ENCODE measurements around the gene CEP89. TPM values are rescaled to one million over a fixed set of nuclear protein-coding genes. Genes with fewer than 3 reads are reported as not detected.
"Not testable (repeated sequence)": the region's sequence is repeated elsewhere in the genome, so short reads cannot be mapped to it uniquely, and the experiment has no call there.

The CEP89 gene
- total and polyA plus RNA-seq, 2 donors, result 6.8 to 12.5 TPM

- Histone ChIP-seq H3K36me3 (ENCODE audit: control insufficient read depth in 2 of 2, insufficient read depth in 2 of 2, low read length in 1 of 2) (peaks cover 0 to 6% of the 10 kb centered on the region in 2 donors), H3K27me3 (ENCODE audit: control insufficient read depth in 2 of 2, insufficient read depth in 1 of 2, low read length in 1 of 2) (no peaks in the 10 kb centered on the region), H3K4me3 (ENCODE audit: low read length in 2 of 2) (no peak overlapping the region), H3K27ac (ENCODE audit: low read depth in 1 of 2, low read length in 1 of 2) (no peak overlapping the region), H3K4me1 (ENCODE audit: control insufficient read depth in 2 of 2, insufficient read depth in 2 of 2, low read length in 2 of 2) (peaks cover 3 to 5% of the 10 kb centered on the region in 2 donors), H3K9me3 (ENCODE audit: control insufficient read depth in 2 of 2, insufficient read depth in 1 of 2, low read length in 1 of 2) (no peaks in the 10 kb centered on the region)
- 57% methylated on average over 14 of the region's 14 CpGs for WGBS
- peak in 8 of 9 donors; percentile 28 to 79 (median 60) for DNase-seq (ENCODE audit: low read depth in 6 of 9, low spot score in 9 of 9)
These were observed 4.6 kb upstream of the CEP89 start for GRCh38 chr19:32976223-32976805.

- no peaks in the 10 kb centered on the region for H3K9me3 ChIP-seq (ENCODE audit: control insufficient read depth in 2 of 2, insufficient read depth in 1 of 2, low read length in 1 of 2)
- peaks cover 10% of the 10 kb centered on the region in 2 donors for H3K4me1 ChIP-seq (ENCODE audit: control insufficient read depth in 2 of 2, insufficient read depth in 2 of 2, low read length in 2 of 2)
- H3K27me3 ChIP-seq (ENCODE audit: control insufficient read depth in 2 of 2, insufficient read depth in 1 of 2, low read length in 1 of 2), result no peaks in the 10 kb centered on the region
- H3K27ac ChIP-seq (ENCODE audit: low read depth in 1 of 2, low read length in 1 of 2), result no peak overlapping the region
- peaks cover 0 to 12% of the 10 kb centered on the region in 2 donors for H3K36me3 ChIP-seq (ENCODE audit: control insufficient read depth in 2 of 2, insufficient read depth in 2 of 2, low read length in 1 of 2)
- no peak for DNase-seq (ENCODE audit: low read depth in 6 of 9, low spot score in 9 of 9)
- WGBS, result 42% methylated on average over 21 of the region's 21 CpGs
- peak overlapping the region; percentile 56 to 88 for H3K4me3 ChIP-seq (ENCODE audit: low read length in 2 of 2)
These were observed 654 bp downstream of the CEP89 start for GRCh38 chr19:32971012-32971595.

DNA sequence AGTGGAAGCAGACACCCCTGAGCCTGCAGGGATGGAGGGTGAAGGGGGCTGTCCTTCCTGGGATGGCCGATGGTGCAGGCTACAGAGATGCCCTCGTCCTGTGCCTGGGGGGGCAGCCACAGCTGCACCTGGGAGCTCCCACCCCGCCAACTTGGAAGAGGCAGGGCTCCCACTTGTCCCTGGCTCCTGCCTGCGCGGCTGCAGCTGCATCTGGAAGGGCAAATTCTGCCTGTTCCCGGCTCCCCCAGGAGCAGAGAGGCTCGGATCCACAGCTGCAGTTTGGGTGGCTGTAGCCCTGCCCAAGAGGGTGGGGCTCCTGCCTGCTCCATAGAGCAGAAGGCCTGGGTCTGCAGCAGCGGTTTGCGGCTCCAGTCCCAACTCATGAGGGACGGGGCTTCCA, 2.2 kb downstream of the CEP89 start:
- Histone ChIP-seq H3K4me3 (ENCODE audit: low read length in 2 of 2) (no peak overlapping the region), H3K27me3 (ENCODE audit: control insufficient read depth in 2 of 2, insufficient read depth in 1 of 2, low read length in 1 of 2) (no peaks in the 10 kb centered on the region), H3K9me3 (ENCODE audit: control insufficient read depth in 2 of 2, insufficient read depth in 1 of 2, low read length in 1 of 2) (no peaks in the 10 kb centered on the region), H3K36me3 (ENCODE audit: control insufficient read depth in 2 of 2, insufficient read depth in 2 of 2, low read length in 1 of 2) (peaks cover 4 to 21% of the 10 kb centered on the region in 2 donors), H3K27ac (ENCODE audit: low read depth in 1 of 2, low read length in 1 of 2) (no peak overlapping the region), H3K4me1 (ENCODE audit: control insufficient read depth in 2 of 2, insufficient read depth in 2 of 2, low read length in 2 of 2) (peaks cover 10% of the 10 kb centered on the region in 2 donors)
- DNase-seq (ENCODE audit: low read depth in 6 of 9, low spot score in 9 of 9), result no peak
- WGBS, result 97% methylated on average over 10 of the region's 10 CpGs

DNA sequence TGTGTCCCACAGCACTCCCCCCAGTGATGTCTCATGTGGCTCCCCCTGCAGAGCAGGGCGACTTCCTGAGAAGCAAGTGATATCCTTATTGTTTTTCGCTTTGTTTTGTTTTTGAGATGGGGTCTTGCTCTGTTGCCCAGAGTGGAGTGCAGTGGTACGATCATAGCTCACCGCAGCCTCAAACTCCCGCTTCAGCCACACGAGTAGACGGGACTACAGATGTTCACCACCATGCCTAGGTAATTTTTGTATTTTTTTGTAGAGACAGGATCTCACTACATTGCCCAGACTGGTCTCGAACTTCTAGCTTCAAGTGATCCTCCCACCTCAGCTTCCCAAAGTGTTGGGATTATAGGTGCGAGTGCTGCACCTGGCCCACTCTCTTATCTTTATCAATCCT, 5.0 kb downstream of the CEP89 start:
- H3K27ac ChIP-seq (ENCODE audit: low read depth in 1 of 2, low read length in 1 of 2), result no peak overlapping the region
- no peak for DNase-seq (ENCODE audit: low read depth in 6 of 9, low spot score in 9 of 9)
- no peak overlapping the region for H3K4me3 ChIP-seq (ENCODE audit: low read length in 2 of 2)
- H3K9me3 ChIP-seq (ENCODE audit: control insufficient read depth in 2 of 2, insufficient read depth in 1 of 2, low read length in 1 of 2), result no peaks in the 10 kb centered on the region
- 97% methylated on average over 9 of the region's 9 CpGs for WGBS
- no peaks in the 10 kb centered on the region for H3K27me3 ChIP-seq (ENCODE audit: control insufficient read depth in 2 of 2, insufficient read depth in 1 of 2, low read length in 1 of 2)
- H3K4me1 ChIP-seq (ENCODE audit: control insufficient read depth in 2 of 2, insufficient read depth in 2 of 2, low read length in 2 of 2), result peaks cover 5 to 7% of the 10 kb centered on the region in 2 donors
- H3K36me3 ChIP-seq (ENCODE audit: control insufficient read depth in 2 of 2, insufficient read depth in 2 of 2, low read length in 1 of 2), result peaks cover 4 to 27% of the 10 kb centered on the region in 2 donors

DNA sequence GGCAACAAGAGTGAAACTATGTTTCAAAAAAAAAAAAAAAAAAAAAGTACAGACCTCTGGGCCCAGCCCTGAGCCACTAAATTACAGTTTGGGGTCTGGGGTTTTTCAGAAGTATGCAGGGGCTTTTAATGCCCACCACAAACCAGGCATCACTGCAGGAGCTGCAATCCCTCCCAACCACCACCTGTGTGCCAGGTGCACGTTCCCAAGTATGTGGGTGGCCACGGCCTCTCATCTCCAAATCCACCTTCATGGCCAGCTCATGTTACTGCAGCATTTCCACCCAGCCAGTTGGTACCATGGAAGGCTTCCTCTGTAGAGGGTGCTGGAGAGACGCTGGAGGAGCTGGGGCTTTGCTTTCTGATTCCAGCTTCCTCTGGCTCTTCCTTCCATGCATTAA, 26.5 kb downstream of the CEP89 start:
- WGBS, result 76% methylated on average over 3 of the region's 3 CpGs
- Histone ChIP-seq H3K4me3 (ENCODE audit: low read length in 2 of 2) (no peak overlapping the region), H3K36me3 (ENCODE audit: control insufficient read depth in 2 of 2, insufficient read depth in 2 of 2, low read length in 1 of 2) (peaks cover 4 to 46% of the 10 kb centered on the region in 2 donors), H3K9me3 (ENCODE audit: control insufficient read depth in 2 of 2, insufficient read depth in 1 of 2, low read length in 1 of 2) (no peaks in the 10 kb centered on the region), H3K27ac (ENCODE audit: low read depth in 1 of 2, low read length in 1 of 2) (no peak overlapping the region), H3K27me3 (ENCODE audit: control insufficient read depth in 2 of 2, insufficient read depth in 1 of 2, low read length in 1 of 2) (no peaks in the 10 kb centered on the region), H3K4me1 (ENCODE audit: control insufficient read depth in 2 of 2, insufficient read depth in 2 of 2, low read length in 2 of 2) (no peaks in the 10 kb centered on the region)
- DNase-seq (ENCODE audit: low read depth in 6 of 9, low spot score in 9 of 9), result no peak

- H3K9me3 ChIP-seq (ENCODE audit: control insufficient read depth in 2 of 2, insufficient read depth in 1 of 2, low read length in 1 of 2); H3K27ac ChIP-seq (ENCODE audit: low read depth in 1 of 2, low read length in 1 of 2); H3K4me3 ChIP-seq (ENCODE audit: low read length in 2 of 2); DNase-seq (ENCODE audit: low read depth in 6 of 9, low spot score in 9 of 9); H3K4me1 ChIP-seq (ENCODE audit: control insufficient read depth in 2 of 2, insufficient read depth in 2 of 2, low read length in 2 of 2); H3K27me3 ChIP-seq (ENCODE audit: control insufficient read depth in 2 of 2, insufficient read depth in 1 of 2, low read length in 1 of 2): not testable (repeated sequence)
- 95% methylated on average over 5 of the region's 5 CpGs for WGBS
- H3K36me3 ChIP-seq (ENCODE audit: control insufficient read depth in 2 of 2, insufficient read depth in 2 of 2, low read length in 1 of 2), result peaks cover 7 to 38% of the 10 kb centered on the region in 2 donors
These were observed 30.5 kb downstream of the CEP89 start for GRCh38 chr19:32941273-32941672.

DNA sequence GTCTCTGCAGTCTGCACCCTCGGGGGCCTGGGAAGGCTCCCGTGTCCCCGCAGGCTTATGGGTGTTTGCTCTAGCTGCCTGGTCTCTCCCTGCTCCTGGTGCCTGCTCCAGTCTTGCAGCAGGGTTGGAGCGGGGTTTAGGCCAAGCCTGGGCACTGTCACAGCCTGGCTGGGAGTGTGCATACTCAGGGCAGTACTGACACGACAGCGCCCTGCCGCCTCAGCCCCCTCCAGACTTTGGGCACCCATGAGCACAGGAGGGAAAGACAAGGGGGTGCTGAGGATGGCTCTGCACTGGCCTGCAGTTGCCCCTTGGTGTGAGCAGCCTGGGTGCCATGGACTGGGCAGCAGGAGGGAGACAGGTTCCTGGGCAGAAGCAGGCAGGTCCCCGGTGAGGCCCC, 35.7 kb downstream of the CEP89 start:
- no peak for DNase-seq (ENCODE audit: low read depth in 6 of 9, low spot score in 9 of 9)
- WGBS, result 98% methylated on average over 8 of the region's 8 CpGs

DNA sequence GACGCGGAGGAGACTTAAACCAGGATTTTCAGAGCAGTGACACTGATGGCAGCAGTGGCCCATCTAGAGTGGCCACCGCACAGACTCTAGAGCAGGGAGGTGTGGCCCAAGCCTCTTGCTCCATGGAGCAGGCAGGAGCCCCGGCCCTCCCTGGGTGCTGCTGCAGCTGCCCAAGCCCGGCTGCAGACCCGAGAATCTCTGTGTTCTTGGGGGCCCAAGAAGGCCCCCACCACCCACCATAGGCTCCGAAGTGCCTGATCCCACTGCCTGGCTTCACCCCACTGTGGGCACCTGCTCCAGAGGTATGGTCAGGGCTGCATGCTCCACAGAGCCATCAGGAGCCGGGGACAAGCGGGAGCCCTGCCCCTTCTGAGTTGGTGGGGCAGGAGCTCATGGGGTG, 36.1 kb downstream of the CEP89 start:
- 91% methylated on average over 9 of the region's 9 CpGs for WGBS
- no peaks in the 10 kb centered on the region for H3K4me1 ChIP-seq (ENCODE audit: control insufficient read depth in 2 of 2, insufficient read depth in 2 of 2, low read length in 2 of 2)
- H3K27ac ChIP-seq (ENCODE audit: low read depth in 1 of 2, low read length in 1 of 2), result no peak overlapping the region
- H3K9me3 ChIP-seq (ENCODE audit: control insufficient read depth in 2 of 2, insufficient read depth in 1 of 2, low read length in 1 of 2), result no peaks in the 10 kb centered on the region
- no peak for DNase-seq (ENCODE audit: low read depth in 6 of 9, low spot score in 9 of 9)
- H3K27me3 ChIP-seq (ENCODE audit: control insufficient read depth in 2 of 2, insufficient read depth in 1 of 2, low read length in 1 of 2), result no peaks in the 10 kb centered on the region
- H3K36me3 ChIP-seq (ENCODE audit: control insufficient read depth in 2 of 2, insufficient read depth in 2 of 2, low read length in 1 of 2), result peaks cover 3 to 29% of the 10 kb centered on the region in 2 donors
- H3K4me3 ChIP-seq (ENCODE audit: low read length in 2 of 2), result no peak overlapping the region

More for the DNA sequence above, 35.7 kb downstream of the CEP89 start:
- Histone ChIP-seq H3K27me3 (ENCODE audit: control insufficient read depth in 2 of 2, insufficient read depth in 1 of 2, low read length in 1 of 2) (no peaks in the 10 kb centered on the region), H3K9me3 (ENCODE audit: control insufficient read depth in 2 of 2, insufficient read depth in 1 of 2, low read length in 1 of 2) (no peaks in the 10 kb centered on the region), H3K36me3 (ENCODE audit: control insufficient read depth in 2 of 2, insufficient read depth in 2 of 2, low read length in 1 of 2) (peaks cover 3 to 28% of the 10 kb centered on the region in 2 donors), H3K4me1 (ENCODE audit: control insufficient read depth in 2 of 2, insufficient read depth in 2 of 2, low read length in 2 of 2) (no peaks in the 10 kb centered on the region), H3K27ac (ENCODE audit: low read depth in 1 of 2, low read length in 1 of 2) (no peak overlapping the region), H3K4me3 (ENCODE audit: low read length in 2 of 2) (no peak overlapping the region)

DNA sequence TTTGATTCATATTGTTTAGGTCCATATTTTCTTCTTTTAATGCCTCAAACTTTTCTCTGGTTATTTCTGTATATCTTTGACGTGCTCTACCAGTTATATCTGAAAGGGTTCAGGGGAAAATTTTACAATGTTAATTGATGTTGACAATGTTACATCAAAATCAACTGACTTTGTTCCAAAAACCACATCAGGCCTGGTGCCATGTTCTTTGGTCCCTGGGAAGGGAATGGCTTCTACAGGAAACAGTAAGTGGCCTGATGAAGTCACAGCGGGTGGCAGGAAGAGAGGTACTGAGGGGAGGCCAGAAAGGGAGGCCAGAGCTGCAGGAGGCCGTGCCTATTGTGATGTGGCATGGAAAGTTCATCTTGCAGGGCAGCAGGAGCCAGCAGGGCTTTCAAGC, 38.2 kb downstream of the CEP89 start:
- Histone ChIP-seq H3K9me3 (ENCODE audit: control insufficient read depth in 2 of 2, insufficient read depth in 1 of 2, low read length in 1 of 2) (peaks cover 0 to under 1% of the 10 kb centered on the region in 2 donors), H3K27me3 (ENCODE audit: control insufficient read depth in 2 of 2, insufficient read depth in 1 of 2, low read length in 1 of 2) (no peaks in the 10 kb centered on the region), H3K27ac (ENCODE audit: low read depth in 1 of 2, low read length in 1 of 2) (no peak overlapping the region), H3K4me3 (ENCODE audit: low read length in 2 of 2) (no peak overlapping the region), H3K36me3 (ENCODE audit: control insufficient read depth in 2 of 2, insufficient read depth in 2 of 2, low read length in 1 of 2) (peaks cover 5 to 37% of the 10 kb centered on the region in 2 donors), H3K4me1 (ENCODE audit: control insufficient read depth in 2 of 2, insufficient read depth in 2 of 2, low read length in 2 of 2) (no peaks in the 10 kb centered on the region)
- no peak for DNase-seq (ENCODE audit: low read depth in 6 of 9, low spot score in 9 of 9)
- WGBS, result 97% methylated on average over 3 of the region's 3 CpGs
